Vagina (tissue), 2 donors: ENCODE data around the gene RAPGEF3. TPM values are rescaled to one million over a fixed set of nuclear protein-coding genes. Genes with fewer than 3 reads are reported as not detected.

Source experiments
- DNase-seq, 2 donors: peaks; one replicate each; pipeline ENCODE4 v3.0.0-alpha.2; 2017; ENCODE audit errors: extremely low spot score in 2 of 2
- H3K27ac ChIP-seq: fragments of 200-600 bp; sonication (generic); one replicate; pipeline ENCODE4 v1.5.1; 2019
- H3K27me3 ChIP-seq: fragments of 200-600 bp; sonication (generic); one replicate; pipeline ENCODE4 v1.5.1; 2019
- H3K36me3 ChIP-seq, 2 donors: fragments of 200-600 bp; sonication (generic); one replicate each; pipeline ENCODE4 v1.5.1; 2017 to 2019
- H3K4me1 ChIP-seq: fragments of 200-600 bp; sonication (generic); one replicate; pipeline ENCODE4 v1.5.1; 2019
- H3K4me3 ChIP-seq, 2 donors: fragments of 200-600 bp; sonication (generic); 1 replicate in 1 of 2; 2 replicates in 1 of 2; pipeline ENCODE4 v1.5.1; 2016 to 2019
- H3K9me3 ChIP-seq: fragments of 200-600 bp; sonication (generic); one replicate; pipeline ENCODE4 v1.5.1; 2019
- POLR2A ChIP-seq, 2 donors: fragments of 450-650 bp; IDR thresholded peaks; one replicate each; pipeline ENCODE4 v1.6.1; 2017; ENCODE audit warnings: antibody characterized with exemption in 2 of 2, mild to moderate bottlenecking in 2 of 2, moderate library complexity in 2 of 2
- POLR2AphosphoS5 ChIP-seq, 2 donors: sonication (generic); formaldehyde crosslinking; IDR thresholded peaks; one replicate each; pipeline ENCODE4 v1.9.0; 2017; ENCODE audit warnings: antibody characterized with exemption in 2 of 2, mild to moderate bottlenecking in 2 of 2, low read depth in 1 of 2; ENCODE audit not compliant: insufficient read depth in 1 of 2
- intact Hi-C: fragments of 100-400 bp; cut with DNase I; formaldehyde crosslinking; loops from one replicate; pipeline ENCODE4 v1.15.1; 2023
- total RNA-seq: library from RNA; depleted of rRNA; stranded (reverse); fragments of >200 nt; gene quantifications from one replicate; pipeline ENCODE4 v1.2.3, GENCODE V29; 2016
- TF ChIP-seq, protein P1 (sequence below), 3 experiments: fragments of 450-650 bp in 2 of 3; fragments of 200-600 bp in 1 of 3; sonication (generic) in 1 of 3; IDR thresholded peaks; one replicate each; pipeline ENCODE4 v1.5.1; 2017 to 2019; ENCODE audit warnings: antibody characterized with exemption in 3 of 3, mild to moderate bottlenecking in 2 of 3, moderate library complexity in 2 of 3

Gene RAPGEF3
- total RNA-seq, 1 donor from 2014 or later = 52.3 TPM

DNA sequence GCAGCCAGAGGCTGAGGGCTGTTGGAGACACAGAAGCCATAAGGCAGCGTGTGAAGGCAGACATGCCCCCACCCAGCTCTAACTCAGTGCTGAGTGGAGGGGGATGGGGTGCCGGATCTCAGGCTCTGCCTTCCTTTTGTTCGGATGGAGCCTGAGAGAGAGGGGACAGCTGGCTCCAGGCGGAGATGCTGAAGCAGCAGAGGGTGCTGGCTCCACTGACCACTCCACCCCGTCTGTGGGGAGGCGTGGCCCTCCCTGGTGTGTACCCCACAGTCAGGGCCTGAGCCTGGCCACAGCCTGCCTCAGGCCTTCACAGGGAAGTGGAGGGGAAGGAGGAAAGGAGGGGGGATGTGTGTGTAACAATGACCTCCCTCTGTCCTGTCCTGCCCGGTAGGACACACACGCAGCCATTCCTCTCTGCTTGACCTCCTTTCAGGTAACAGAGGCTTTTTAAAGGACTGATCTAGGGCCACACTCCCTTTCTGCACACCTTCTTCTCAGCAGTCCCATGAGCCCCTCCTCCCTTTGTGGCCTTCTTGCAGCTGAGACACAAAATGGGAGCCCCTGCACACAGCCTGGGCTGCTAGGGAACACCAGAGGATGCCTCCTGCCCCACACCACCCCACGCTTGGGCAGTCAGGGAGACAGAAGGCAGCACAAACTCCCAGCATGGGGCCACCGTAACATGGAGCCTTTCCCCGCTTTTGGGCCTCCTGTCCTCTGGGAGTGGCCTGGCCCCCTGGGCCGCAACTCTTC is 23.8 kb downstream of the RAPGEF3 start:
- Histone ChIP-seq H3K4me1 (peaks cover 51% of the 10 kb centered on the region), H3K27ac (peak overlapping the region; percentile 86), H3K36me3 (no peaks in the 10 kb centered on the region), H3K4me3 (no peak overlapping the region), H3K27me3 (no peaks in the 10 kb centered on the region), H3K9me3 (no peaks in the 10 kb centered on the region)
- DNase-seq = no peak
- peak in 1 of 2 donors; percentile 34 for TF ChIP-seq POLR2AphosphoS5 (IDR thresholded peaks at IDR 0.05; ENCODE audit: insufficient read depth in 1 of 2, low read depth in 1 of 2)
- TF ChIP-seq, protein P1, sequence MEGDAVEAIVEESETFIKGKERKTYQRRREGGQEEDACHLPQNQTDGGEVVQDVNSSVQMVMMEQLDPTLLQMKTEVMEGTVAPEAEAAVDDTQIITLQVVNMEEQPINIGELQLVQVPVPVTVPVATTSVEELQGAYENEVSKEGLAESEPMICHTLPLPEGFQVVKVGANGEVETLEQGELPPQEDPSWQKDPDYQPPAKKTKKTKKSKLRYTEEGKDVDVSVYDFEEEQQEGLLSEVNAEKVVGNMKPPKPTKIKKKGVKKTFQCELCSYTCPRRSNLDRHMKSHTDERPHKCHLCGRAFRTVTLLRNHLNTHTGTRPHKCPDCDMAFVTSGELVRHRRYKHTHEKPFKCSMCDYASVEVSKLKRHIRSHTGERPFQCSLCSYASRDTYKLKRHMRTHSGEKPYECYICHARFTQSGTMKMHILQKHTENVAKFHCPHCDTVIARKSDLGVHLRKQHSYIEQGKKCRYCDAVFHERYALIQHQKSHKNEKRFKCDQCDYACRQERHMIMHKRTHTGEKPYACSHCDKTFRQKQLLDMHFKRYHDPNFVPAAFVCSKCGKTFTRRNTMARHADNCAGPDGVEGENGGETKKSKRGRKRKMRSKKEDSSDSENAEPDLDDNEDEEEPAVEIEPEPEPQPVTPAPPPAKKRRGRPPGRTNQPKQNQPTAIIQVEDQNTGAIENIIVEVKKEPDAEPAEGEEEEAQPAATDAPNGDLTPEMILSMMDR (IDR thresholded peaks at IDR 0.05) = no peak
- intact Hi-C loops = loop anchor here (5.0 kb wide), 1 partner anchor 42 kb away; no protein-coding TSS in a partner anchor

DNA sequence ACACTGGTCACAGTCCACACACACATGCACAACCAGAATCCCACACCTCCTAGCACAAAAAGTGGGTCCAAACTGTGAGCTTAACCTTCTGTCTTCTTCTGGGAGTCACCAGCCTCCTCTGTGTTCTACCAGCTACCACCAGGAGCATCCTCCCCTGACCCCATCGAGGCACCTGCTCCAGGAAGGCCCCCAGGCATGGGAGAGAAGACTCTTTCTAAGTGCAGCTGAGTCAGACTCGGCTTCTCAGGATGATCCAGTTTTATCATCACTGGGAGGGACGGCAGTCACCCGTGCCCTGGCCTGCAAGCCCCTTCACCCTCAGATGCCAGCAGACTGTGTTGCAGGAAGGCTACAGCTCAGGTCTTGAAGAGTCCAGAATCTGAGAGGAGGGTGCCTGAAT is 25.5 kb downstream of the RAPGEF3 start:
- H3K27me3 ChIP-seq = no peaks in the 10 kb centered on the region
- no peak for DNase-seq
- no peak for TF ChIP-seq POLR2AphosphoS5 (IDR thresholded peaks at IDR 0.05; ENCODE audit: insufficient read depth in 1 of 2, low read depth in 1 of 2)
- TF ChIP-seq, protein P1 (IDR thresholded peaks at IDR 0.05) = no peak
- TF ChIP-seq POLR2A (IDR thresholded peaks at IDR 0.05) = no peak
- H3K27ac ChIP-seq = no peak overlapping the region
- intact Hi-C loops = no loop called here
- H3K4me1 ChIP-seq = peaks cover 54% of the 10 kb centered on the region
- H3K9me3 ChIP-seq = no peaks in the 10 kb centered on the region
- H3K4me3 ChIP-seq = no peak overlapping the region
- no peaks in the 10 kb centered on the region for H3K36me3 ChIP-seq

DNA sequence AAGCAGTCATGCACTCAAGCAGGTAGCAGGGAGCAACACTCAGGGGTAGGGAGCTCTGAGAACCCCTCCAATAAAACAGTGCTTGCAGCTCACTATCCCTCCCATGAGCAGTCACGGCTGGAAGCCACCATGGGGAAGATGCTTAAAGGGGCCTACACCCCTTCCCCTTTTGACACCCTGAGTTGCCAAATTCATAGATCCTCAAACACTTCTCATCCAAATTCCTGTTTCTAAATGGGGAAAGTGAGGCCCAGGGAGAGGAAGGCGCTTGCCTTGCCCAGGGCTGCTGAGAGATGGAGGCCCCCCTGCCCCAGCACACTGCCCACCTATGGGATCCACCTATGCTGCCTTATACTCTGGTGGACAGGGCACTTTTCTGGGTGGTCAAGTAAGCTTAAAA is 26.2 kb downstream of the RAPGEF3 start:
- intact Hi-C loops = no loop called here
- H3K4me3 ChIP-seq = no peak overlapping the region
- no peaks in the 10 kb centered on the region for H3K36me3 ChIP-seq
- H3K4me1 ChIP-seq = peaks cover 48% of the 10 kb centered on the region
- TF ChIP-seq POLR2A (IDR thresholded peaks at IDR 0.05) = no peak
- no peak for TF ChIP-seq POLR2AphosphoS5 (IDR thresholded peaks at IDR 0.05; ENCODE audit: insufficient read depth in 1 of 2, low read depth in 1 of 2)
- TF ChIP-seq, protein P1 (IDR thresholded peaks at IDR 0.05) = no peak
- H3K27me3 ChIP-seq = no peaks in the 10 kb centered on the region
- no peak for DNase-seq
- H3K9me3 ChIP-seq = no peaks in the 10 kb centered on the region
- H3K27ac ChIP-seq = no peak overlapping the region

DNA sequence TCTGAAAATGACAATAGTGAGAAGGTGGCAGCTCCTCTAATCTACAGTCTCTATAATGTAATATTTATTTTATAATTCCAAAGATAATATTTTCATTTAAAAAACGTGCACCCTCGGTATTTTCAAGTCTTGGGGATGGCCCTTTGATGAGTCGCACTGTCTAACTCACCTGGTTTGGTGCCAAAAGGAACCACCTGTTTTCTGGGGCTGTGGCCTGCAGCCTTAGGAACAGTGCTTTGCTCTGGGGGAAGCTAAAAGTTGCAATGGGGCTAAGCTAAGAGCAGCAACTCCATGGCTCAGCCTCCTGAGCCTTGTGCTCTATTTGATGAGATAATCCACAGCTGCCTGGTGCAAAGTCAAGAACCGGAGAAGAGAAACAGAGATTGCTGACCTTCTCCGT is 27.0 kb downstream of the RAPGEF3 start:
- no peaks in the 10 kb centered on the region for H3K36me3 ChIP-seq
- H3K4me3 ChIP-seq = no peak overlapping the region
- H3K27me3 ChIP-seq = no peaks in the 10 kb centered on the region
- H3K27ac ChIP-seq = no peak overlapping the region
- H3K9me3 ChIP-seq = no peaks in the 10 kb centered on the region
- TF ChIP-seq POLR2A (IDR thresholded peaks at IDR 0.05) (no peak), POLR2AphosphoS5 (IDR thresholded peaks at IDR 0.05; ENCODE audit: insufficient read depth in 1 of 2, low read depth in 1 of 2) (no peak)
- TF ChIP-seq, protein P1 (IDR thresholded peaks at IDR 0.05) = no peak
- intact Hi-C loops = no loop called here
- no peak for DNase-seq
- peaks cover 43% of the 10 kb centered on the region for H3K4me1 ChIP-seq

DNA sequence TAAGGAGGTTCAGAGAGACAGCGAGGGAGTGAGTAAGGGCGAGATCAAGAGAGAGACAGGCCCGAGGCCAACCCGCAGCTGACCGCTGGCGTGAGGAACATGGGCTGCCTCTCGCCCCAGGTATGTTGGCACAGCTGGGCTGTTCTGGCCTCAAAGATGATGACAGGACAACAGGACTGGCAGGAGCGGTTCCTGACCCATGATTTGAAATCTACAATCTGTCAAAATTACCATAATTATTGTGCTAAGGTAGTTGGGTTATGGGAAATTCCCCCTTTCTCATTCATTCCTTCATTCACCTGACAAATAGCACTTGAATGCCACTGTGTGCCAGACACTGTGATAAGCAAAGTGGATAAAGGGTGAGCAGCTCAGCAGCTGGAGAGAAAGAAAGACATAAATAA is 28.3 kb downstream of the RAPGEF3 start:
- Histone ChIP-seq H3K36me3 (no peaks in the 10 kb centered on the region), H3K27me3 (no peaks in the 10 kb centered on the region), H3K4me3 (no peak overlapping the region), H3K9me3 (no peaks in the 10 kb centered on the region), H3K27ac (peak overlapping the region; percentile 30), H3K4me1 (peaks cover 29% of the 10 kb centered on the region)
- TF ChIP-seq POLR2A (IDR thresholded peaks at IDR 0.05) = no peak
- TF ChIP-seq, protein P1 (IDR thresholded peaks at IDR 0.05) = no peak
- no peak for TF ChIP-seq POLR2AphosphoS5 (IDR thresholded peaks at IDR 0.05; ENCODE audit: insufficient read depth in 1 of 2, low read depth in 1 of 2)
- intact Hi-C loops = no loop called here
- no peak for DNase-seq
